C4-2B (cell line): ENCODE data around the gene DBNDD1.

Experiments used
- H3K27ac ChIP-seq: fragments of 450-650 bp; 2 replicates; pipeline ENCODE4 v1.5.1; 2017
- CTCF ChIP-seq: fragments of 450-650 bp; conservative IDR thresholded peaks from 2 replicates; pipeline ENCODE4 v1.5.1; 2017; ENCODE audit warnings: mild to moderate bottlenecking
- ZFX ChIP-seq: fragments of 450-650 bp; IDR thresholded peaks from 2 replicates; pipeline ENCODE4 v1.6.1; 2017

The DBNDD1 gene

GRCh38 chr16:90043526-90043925 lies 24.3 kb upstream of the DBNDD1 start:
- TF ChIP-seq ZFX (no peak), CTCF (no peak)
- no peak overlapping the region for H3K27ac ChIP-seq

DNA sequence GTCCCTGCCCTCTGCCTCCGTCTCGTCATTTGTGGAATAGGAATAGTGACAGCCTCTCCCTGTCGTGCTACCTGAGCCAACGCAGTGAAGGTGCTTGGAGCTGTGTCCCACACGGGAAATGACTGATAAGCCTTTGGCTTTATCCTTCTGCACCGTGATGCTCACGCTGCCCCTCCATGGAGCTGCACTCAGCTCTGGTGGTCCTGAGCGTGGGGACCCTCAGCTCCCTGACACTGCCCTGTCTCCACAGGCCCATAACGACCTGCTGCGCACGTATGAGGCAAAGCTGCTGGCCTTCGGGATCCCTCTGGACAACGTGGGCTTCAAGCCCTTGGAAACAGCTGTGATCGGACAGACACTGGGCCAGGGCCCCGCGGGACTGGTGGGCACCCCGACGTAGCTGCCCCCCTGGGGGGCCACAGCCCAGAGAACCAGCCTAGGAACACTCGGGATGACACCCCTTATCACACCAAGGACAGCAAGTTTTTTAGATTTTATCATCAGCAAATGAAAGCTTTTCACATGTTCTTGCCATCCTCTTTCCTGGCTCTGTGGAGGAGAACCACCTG lies 23.8 kb upstream of the DBNDD1 start:
- no peak overlapping the region for H3K27ac ChIP-seq
- no peak for TF ChIP-seq CTCF

- no peak overlapping the region for H3K27ac ChIP-seq
- TF ChIP-seq ZFX (no peak), CTCF (no peak)
Observed at GRCh38 chr16:90041896-90042473, 22.7 kb upstream of the DBNDD1 start.

GRCh38 chr16:90040152-90041023 lies 21.1 kb upstream of the DBNDD1 start:
- H3K27ac ChIP-seq, result no peak overlapping the region
- TF ChIP-seq CTCF (no peak), ZFX (no peak)

DNA sequence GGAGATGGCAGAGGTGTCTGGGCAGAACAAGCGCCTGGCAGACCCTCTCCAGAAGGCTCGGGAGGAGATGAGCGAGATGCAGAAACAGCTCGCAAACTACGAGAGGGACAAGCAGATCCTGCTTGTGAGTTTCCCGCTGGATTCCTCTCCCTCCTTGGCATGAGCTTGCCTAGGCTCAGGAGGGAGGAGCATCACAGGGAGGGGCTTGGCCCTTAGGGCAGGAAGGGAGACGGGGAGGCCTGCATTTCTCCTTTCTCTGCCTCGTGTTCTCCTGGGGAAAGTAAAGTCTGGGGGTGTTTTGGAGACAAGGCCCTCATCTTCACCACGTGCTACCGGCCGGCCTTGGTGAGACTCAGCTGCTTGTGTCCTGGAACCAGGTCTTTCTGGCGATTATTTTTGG lies 18.0 kb upstream of the DBNDD1 start:
- TF ChIP-seq ZFX (no peak), CTCF (no peak)
- no peak overlapping the region for H3K27ac ChIP-seq

- H3K27ac ChIP-seq, result no peak overlapping the region
- TF ChIP-seq ZFX (no peak), CTCF (no peak)
Observed at GRCh38 chr16:90035902-90036301, 16.6 kb upstream of the DBNDD1 start.

DNA sequence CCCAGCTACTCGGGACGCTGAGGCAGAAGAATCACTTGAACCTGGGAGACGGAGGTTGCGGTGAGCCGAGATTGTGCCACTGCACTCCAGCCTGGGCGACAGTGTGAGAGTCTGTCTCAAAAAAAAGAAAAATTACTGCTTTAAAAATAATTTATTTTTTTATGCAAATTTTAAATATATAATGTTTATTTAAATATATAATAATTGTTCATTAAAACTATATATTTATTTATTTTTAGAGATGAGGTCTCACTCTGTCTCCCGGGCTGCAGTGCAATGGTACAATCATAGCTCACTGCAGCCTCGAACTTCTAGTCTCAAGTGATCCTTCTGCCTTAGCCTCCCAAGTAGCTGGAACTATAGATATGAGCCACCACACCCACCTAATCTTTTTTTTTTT lies 15.2 kb upstream of the DBNDD1 start:
- TF ChIP-seq ZFX (no peak), CTCF (no peak)
- H3K27ac ChIP-seq, result no peak overlapping the region
